ENCODE data around the gene PKN3.

GRCh38 chr9:128669786-128670185 is 32.5 kb upstream of the PKN3 start:
- no peak for TF ChIP-seq POLR2AphosphoS5 (IDR thresholded peaks at IDR 0.05; ENCODE audit: low read depth, low read length)
- no peak for TF ChIP-seq REST (IDR thresholded peaks at IDR 0.05; ENCODE audit: insufficient read depth in 1 of 2, low read depth in 2 of 2, low read length in 2 of 2)
- no peak for TF ChIP-seq SIN3A (IDR thresholded peaks at IDR 0.05; ENCODE audit: borderline replicate concordance, insufficient read depth, low read length)
